Heart left ventricle (tissue), 13 donors: Measurements from ENCODE around the gene SUSD6.

Source experiments
- CTCF ChIP-seq, 12 donors: fragments of 200-600 bp; sonication (generic) in 4 of 12; IDR thresholded peaks; one replicate each; pipeline versions ENCODE4 v1.5.0 to v1.8.0; 2018 to 2022; ENCODE audit warnings: antibody characterized with exemption in 12 of 12, mild to moderate bottlenecking in 5 of 12
- POLR2A ChIP-seq, 2 donors: fragments of 450-650 bp; IDR thresholded peaks; one replicate each; pipeline ENCODE4 v1.6.1; 2017; ENCODE audit warnings: antibody characterized with exemption in 2 of 2, mild to moderate bottlenecking in 2 of 2, moderate library complexity in 2 of 2
- donor health status: ischemic (EF 13 %, LVEDD 7.1; RV severe dilation, severe dysfunction).
- donor health status: DM: no; HTN: yes; CAD: no.
- donor health status: DM: no; HTN: no; CAD: no.
- donor health status: ischemic (EF 25% LVEDD 6.9; RV normal size, moderate dysfunction).
- donor health status: ischemic (EF 25% LVEDD 5.7; RV mildly dilated, moderate dysfunction).
- donor health status: ischemic (EF 35%, LVEDD 5.7; RV mildly dilated, moderate dysfunction).
- donor health status: nonischemic (EF 11% LVEDD 7.7; RV severe dilation, severe dysfunction).
- donor health status: DM: yes; HTN: yes; CAD: no.
- donor health status: PGD.
- donor health status: ischemic (EF 29% LVEDD 5.4; RV normal size, mild dysfunction).
- donor health status: nonischemic (EF 23%, LVEDD 6.1; RV moderate dilation, normal function).

GRCh38 chr14:69593018-69593677 is 18.2 kb upstream of the SUSD6 start:
- no peak for TF ChIP-seq CTCF (IDR thresholded peaks at IDR 0.05)
- no peak for TF ChIP-seq POLR2A (IDR thresholded peaks at IDR 0.05)
